HFF-Myc (cell line): ENCODE results near the gene FBXL17.

Experiments used
- DNase-seq: peaks from one replicate; pipeline ENCODE4 v3.0.0-alpha.2; 2011; ENCODE audit warnings: low read depth; ENCODE audit errors: extremely low read depth
- H3K4me3 ChIP-seq: replicated peaks from 2 replicates; pipeline ENCODE4 v1.5.1; 2011; ENCODE audit warnings: low read depth, mild to moderate bottlenecking, control low read depth, low read length
- CTCF ChIP-seq: IDR thresholded peaks from 2 replicates; pipeline ENCODE4 v1.5.1; 2012; ENCODE audit warnings: mild to moderate bottlenecking, low read depth, low read length, control low read depth; ENCODE audit errors: missing control alignments

FBXL17 gene

GRCh38 chr5:108384741-108385140 lies 2.8 kb upstream of the FBXL17 start:
- no peak for DNase-seq
- no peak overlapping the region for H3K4me3 ChIP-seq
- no peak for TF ChIP-seq CTCF

- no peak for TF ChIP-seq CTCF
- no peak for DNase-seq
- peak overlapping the region; percentile 51 for H3K4me3 ChIP-seq
Measured at GRCh38 chr5:108382784-108383330, 959 bp upstream of the FBXL17 start.

- H3K4me3 ChIP-seq, result peak overlapping the region; percentile 51
- no peak for TF ChIP-seq CTCF
- DNase-seq, result no peak
Measured at GRCh38 chr5:108381350-108381953, 446 bp downstream of the FBXL17 start.

GRCh38 chr5:108380531-108381349 lies 1.2 kb downstream of the FBXL17 start:
- no peak for TF ChIP-seq CTCF
- peak overlapping the region; percentile 51 for H3K4me3 ChIP-seq
- no peak for DNase-seq

GRCh38 chr5:108379722-108380530 lies 2.0 kb downstream of the FBXL17 start:
- no peak for TF ChIP-seq CTCF
- peak overlapping the region; percentile 51 for H3K4me3 ChIP-seq
- no peak for DNase-seq

GRCh38 chr5:108375768-108376167 lies 6.1 kb downstream of the FBXL17 start:
- H3K4me3 ChIP-seq, result no peak overlapping the region
- DNase-seq, result no peak
- no peak for TF ChIP-seq CTCF
